ENCODE data around the gene RBPJ. TPM values are rescaled to one million over a fixed set of nuclear protein-coding genes. Genes with fewer than 3 reads are reported as not detected.

RBPJ gene
- total and polyA plus RNA-seq, 5 donors from 2014 or later, result 68.5 to 120 (median 88.4) TPM

DNA sequence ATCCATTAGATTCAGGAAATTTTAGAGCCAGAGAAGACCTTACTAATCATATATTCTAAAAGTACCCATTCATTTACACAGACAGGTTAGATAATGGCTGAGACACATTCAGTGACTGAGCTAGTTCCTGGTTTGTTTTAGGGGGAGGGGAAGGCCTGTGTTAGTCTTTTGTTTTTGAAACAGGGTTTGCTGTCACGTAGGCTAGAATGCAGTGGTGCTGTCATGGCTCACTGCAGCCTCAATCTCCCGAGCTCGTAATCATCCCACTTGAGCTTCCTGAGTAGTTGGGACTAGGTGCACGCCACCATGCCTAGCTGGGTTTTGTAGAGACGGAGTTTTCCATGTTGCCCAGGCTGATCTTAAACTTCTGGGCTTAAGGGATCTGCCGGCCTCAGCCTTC is 10.1 kb downstream of the RBPJ start:
- ATAC-seq (ENCODE audit: low read depth in 2 of 2) (no peak), DNase-seq (no peak)
- Histone ChIP-seq H3K36me3 (ENCODE audit: control insufficient read depth, insufficient read depth, low read length) (no peaks in the 10 kb centered on the region), H3K27ac (ENCODE audit: insufficient read depth, low read length, poor library complexity, severe bottlenecking) (no peak overlapping the region), H3K4me1 (ENCODE audit: control insufficient read depth, insufficient read depth, low read length, poor library complexity, severe bottlenecking) (peaks cover 11% of the 10 kb centered on the region), H3K4me3 (ENCODE audit: low read depth, low read length) (peak overlapping the region; percentile 61), H3K27me3 (ENCODE audit: control insufficient read depth, insufficient read depth, low read length) (no peaks in the 10 kb centered on the region), H3K9me3 (ENCODE audit: control insufficient read depth in 2 of 2, low read length in 2 of 2) (no peaks in the 10 kb centered on the region)
- Mint-ChIP-seq H3K36me3 (peaks cover 1% of the 10 kb centered on the region), H3K27ac (no peak overlapping the region), H3K9me3 (no peaks in the 10 kb centered on the region), H3K27me3 (no peaks in the 10 kb centered on the region), H3K4me1 (peaks cover 26 to 51% (median 41%) of the 10 kb centered on the region in 4 donors), H3K4me3 (no peak overlapping the region)

- Histone ChIP-seq H3K9me3 (ENCODE audit: control insufficient read depth in 2 of 2, low read length in 2 of 2) (no peaks in the 10 kb centered on the region), H3K4me3 (ENCODE audit: low read depth, low read length) (no peak overlapping the region), H3K27me3 (ENCODE audit: control insufficient read depth, insufficient read depth, low read length) (no peaks in the 10 kb centered on the region), H3K4me1 (ENCODE audit: control insufficient read depth, insufficient read depth, low read length, poor library complexity, severe bottlenecking) (peaks cover 10% of the 10 kb centered on the region), H3K36me3 (ENCODE audit: control insufficient read depth, insufficient read depth, low read length) (no peaks in the 10 kb centered on the region), H3K27ac (ENCODE audit: insufficient read depth, low read length, poor library complexity, severe bottlenecking) (no peak overlapping the region)
- ATAC-seq (ENCODE audit: low read depth in 2 of 2) (no peak), DNase-seq (no peak)
- no peak overlapping the region for H3K27ac Mint-ChIP-seq
- no peak overlapping the region for H3K4me3 Mint-ChIP-seq
- H3K36me3 Mint-ChIP-seq, result peaks cover 4% of the 10 kb centered on the region
- H3K9me3 Mint-ChIP-seq, result no peaks in the 10 kb centered on the region
- H3K27me3 Mint-ChIP-seq, result no peaks in the 10 kb centered on the region
- peaks cover 32 to 56% (median 46%) of the 10 kb centered on the region in 4 donors for H3K4me1 Mint-ChIP-seq
Measured at GRCh38 chr4:26331380-26331950, 10.7 kb downstream of the RBPJ start.

GRCh38 chr4:26334366-26334765 is 13.6 kb downstream of the RBPJ start:
- Histone ChIP-seq H3K27me3 (ENCODE audit: control insufficient read depth, insufficient read depth, low read length) (no peaks in the 10 kb centered on the region), H3K36me3 (ENCODE audit: control insufficient read depth, insufficient read depth, low read length) (no peaks in the 10 kb centered on the region), H3K4me3 (ENCODE audit: low read depth, low read length) (no peak overlapping the region), H3K4me1 (ENCODE audit: control insufficient read depth, insufficient read depth, low read length, poor library complexity, severe bottlenecking) (peaks cover 12% of the 10 kb centered on the region), H3K27ac (ENCODE audit: insufficient read depth, low read length, poor library complexity, severe bottlenecking) (no peak overlapping the region), H3K9me3 (ENCODE audit: control insufficient read depth in 2 of 2, low read length in 2 of 2) (no peaks in the 10 kb centered on the region)
- Mint-ChIP-seq H3K9me3 (no peaks in the 10 kb centered on the region), H3K27ac (peak overlapping the region in 1 of 3 donors; percentile 35), H3K36me3 (peaks cover 8% of the 10 kb centered on the region), H3K4me3 (peak overlapping the region in 1 of 4 donors; percentile 6), H3K27me3 (no peaks in the 10 kb centered on the region), H3K4me1 (peaks cover 25 to 56% (median 46%) of the 10 kb centered on the region in 4 donors)
- no peak for DNase-seq
- ATAC-seq (ENCODE audit: low read depth in 2 of 2), result no peak

DNA sequence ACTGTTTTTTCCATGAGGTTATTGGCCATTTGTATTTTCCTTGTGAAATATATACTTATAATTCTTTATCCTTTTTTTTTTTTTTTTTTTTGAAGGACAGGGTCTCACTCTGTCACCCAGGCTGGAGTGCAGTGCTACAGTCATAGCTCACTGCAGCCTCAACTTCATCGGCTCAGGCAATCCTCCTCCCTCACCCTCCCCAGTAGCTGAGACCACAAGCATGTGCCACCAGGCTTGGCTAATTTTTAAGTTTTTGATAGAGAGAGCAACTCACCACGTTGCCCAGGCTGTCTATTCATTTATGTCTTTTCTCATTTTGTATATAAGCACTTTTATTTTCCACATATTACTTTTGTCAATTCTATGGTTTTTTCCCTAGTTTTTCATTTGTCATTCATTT is 16.8 kb downstream of the RBPJ start:
- H3K4me1 ChIP-seq (ENCODE audit: control insufficient read depth, insufficient read depth, low read length, poor library complexity, severe bottlenecking), result peaks cover 12% of the 10 kb centered on the region
- H3K9me3 ChIP-seq (ENCODE audit: control insufficient read depth in 2 of 2, low read length in 2 of 2), result no peaks in the 10 kb centered on the region
- H3K27me3 Mint-ChIP-seq, result no peaks in the 10 kb centered on the region
- no peak overlapping the region for H3K4me3 Mint-ChIP-seq
- no peaks in the 10 kb centered on the region for H3K9me3 Mint-ChIP-seq
- no peak overlapping the region for H3K27ac ChIP-seq (ENCODE audit: insufficient read depth, low read length, poor library complexity, severe bottlenecking)
- H3K27me3 ChIP-seq (ENCODE audit: control insufficient read depth, insufficient read depth, low read length), result no peaks in the 10 kb centered on the region
- peaks cover 8% of the 10 kb centered on the region for H3K36me3 Mint-ChIP-seq
- DNase-seq, result no peak
- H3K4me1 Mint-ChIP-seq, result peaks cover 28 to 64% (median 51%) of the 10 kb centered on the region in 4 donors
- no peak for ATAC-seq (ENCODE audit: low read depth in 2 of 2)
- no peak overlapping the region for H3K4me3 ChIP-seq (ENCODE audit: low read depth, low read length)
- peak overlapping the region in 2 of 3 donors; percentile 56 to 71 for H3K27ac Mint-ChIP-seq
- no peaks in the 10 kb centered on the region for H3K36me3 ChIP-seq (ENCODE audit: control insufficient read depth, insufficient read depth, low read length)

DNA sequence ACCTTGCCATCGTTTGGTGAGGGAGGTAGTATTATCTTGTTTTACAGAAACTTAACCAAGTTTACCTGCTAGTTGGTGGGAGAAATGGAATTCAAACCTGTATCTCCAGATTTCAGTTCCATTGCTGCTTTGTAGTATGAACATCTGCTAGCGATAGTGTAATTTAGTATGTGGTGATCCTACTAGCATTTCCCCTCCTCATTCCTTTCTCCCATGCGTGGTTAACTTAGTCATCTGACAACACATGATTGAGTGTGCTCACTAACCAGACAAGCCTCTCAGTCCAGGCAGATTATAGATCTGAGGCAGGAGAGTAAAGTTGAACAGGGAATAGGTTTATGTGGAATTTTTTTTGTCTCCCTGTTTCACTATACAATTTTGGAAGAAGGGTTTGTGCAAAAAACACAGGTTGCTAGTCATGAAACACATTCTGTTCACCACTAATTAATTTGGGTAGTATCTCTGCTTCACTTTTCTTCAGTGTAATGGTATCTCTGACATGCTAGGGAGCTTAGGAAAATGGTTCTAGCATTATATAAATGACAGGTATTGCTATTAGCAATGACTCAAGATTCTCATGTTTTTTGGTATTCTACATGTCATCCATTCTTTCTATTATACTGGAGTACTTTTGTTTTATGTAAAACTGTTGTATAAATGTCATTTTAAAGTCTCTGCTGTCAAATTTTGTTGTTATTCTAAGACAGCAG is 21.7 kb downstream of the RBPJ start:
- Histone ChIP-seq H3K27ac (ENCODE audit: insufficient read depth, low read length, poor library complexity, severe bottlenecking) (no peak overlapping the region), H3K4me3 (ENCODE audit: low read depth, low read length) (no peak overlapping the region), H3K4me1 (ENCODE audit: control insufficient read depth, insufficient read depth, low read length, poor library complexity, severe bottlenecking) (peaks cover 7% of the 10 kb centered on the region), H3K9me3 (ENCODE audit: control insufficient read depth in 2 of 2, low read length in 2 of 2) (no peaks in the 10 kb centered on the region), H3K36me3 (ENCODE audit: control insufficient read depth, insufficient read depth, low read length) (no peaks in the 10 kb centered on the region), H3K27me3 (ENCODE audit: control insufficient read depth, insufficient read depth, low read length) (no peaks in the 10 kb centered on the region)
- Mint-ChIP-seq H3K4me3 (peak overlapping the region in 1 of 4 donors; percentile 9), H3K27me3 (no peaks in the 10 kb centered on the region), H3K27ac (no peak overlapping the region), H3K36me3 (peaks cover 9% of the 10 kb centered on the region), H3K4me1 (peaks cover 35 to 64% (median 54%) of the 10 kb centered on the region in 4 donors), H3K9me3 (no peaks in the 10 kb centered on the region)
- no peak for DNase-seq
- ATAC-seq (ENCODE audit: low read depth in 2 of 2), result no peak

DNA sequence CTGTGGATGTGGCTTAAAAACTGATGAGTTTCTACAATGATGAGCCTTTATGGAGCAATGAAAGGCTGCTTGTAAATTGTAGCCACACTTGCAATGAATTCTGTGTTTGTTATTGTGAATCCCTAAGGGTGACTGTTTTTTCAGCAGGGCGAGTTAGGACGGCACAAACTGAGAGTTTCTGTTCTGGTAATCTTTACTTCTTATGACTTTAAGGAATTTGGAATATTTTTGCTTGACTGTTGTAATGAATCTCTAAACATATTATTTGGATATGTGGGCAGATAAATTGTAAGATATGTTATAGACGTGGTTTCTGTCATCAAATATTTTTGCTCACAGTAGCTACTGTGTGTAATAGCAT is 22.2 kb downstream of the RBPJ start:
- Mint-ChIP-seq H3K36me3 (peaks cover 6% of the 10 kb centered on the region), H3K4me3 (peak overlapping the region in 1 of 4 donors; percentile 9), H3K4me1 (peaks cover 37 to 62% (median 52%) of the 10 kb centered on the region in 4 donors), H3K27me3 (no peaks in the 10 kb centered on the region), H3K9me3 (no peaks in the 10 kb centered on the region), H3K27ac (no peak overlapping the region)
- Histone ChIP-seq H3K27ac (ENCODE audit: insufficient read depth, low read length, poor library complexity, severe bottlenecking) (no peak overlapping the region), H3K27me3 (ENCODE audit: control insufficient read depth, insufficient read depth, low read length) (no peaks in the 10 kb centered on the region), H3K4me1 (ENCODE audit: control insufficient read depth, insufficient read depth, low read length, poor library complexity, severe bottlenecking) (peaks cover 5% of the 10 kb centered on the region), H3K4me3 (ENCODE audit: low read depth, low read length) (no peak overlapping the region), H3K36me3 (ENCODE audit: control insufficient read depth, insufficient read depth, low read length) (no peaks in the 10 kb centered on the region), H3K9me3 (ENCODE audit: control insufficient read depth in 2 of 2, low read length in 2 of 2) (no peaks in the 10 kb centered on the region)
- ATAC-seq (ENCODE audit: low read depth in 2 of 2) (no peak), DNase-seq (no peak)

DNA sequence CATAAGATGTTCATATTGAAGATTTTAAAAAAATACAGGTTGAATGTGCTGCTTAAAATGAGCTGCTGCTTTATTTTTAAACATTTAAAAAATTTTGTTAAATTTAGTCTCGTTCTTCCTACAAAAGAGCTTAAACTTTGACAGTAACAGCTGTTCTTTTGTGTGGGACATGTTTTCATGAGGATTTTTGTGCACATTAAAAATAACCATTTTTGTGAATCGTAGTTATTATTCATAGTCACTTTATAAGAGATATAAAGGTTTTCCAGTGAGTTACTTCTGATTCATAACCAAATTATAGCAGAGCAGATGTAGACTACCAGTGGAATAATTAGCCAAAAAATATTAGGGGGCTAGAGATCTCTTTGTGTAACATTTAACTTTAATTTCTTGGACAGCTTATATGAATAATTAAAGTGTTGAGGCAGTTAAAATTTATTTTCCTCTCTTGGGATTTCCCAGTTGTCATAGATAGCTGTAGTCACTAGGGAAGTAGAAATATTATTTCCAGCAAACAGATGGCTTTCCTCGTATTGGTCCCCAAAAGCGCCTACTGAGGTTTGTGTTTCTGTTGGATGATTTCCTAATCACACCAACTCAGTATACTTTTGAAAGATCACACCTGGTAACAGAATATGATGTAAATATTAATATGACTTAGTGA is 24.2 kb downstream of the RBPJ start:
- Histone ChIP-seq H3K36me3 (ENCODE audit: control insufficient read depth, insufficient read depth, low read length) (no peaks in the 10 kb centered on the region), H3K9me3 (ENCODE audit: control insufficient read depth in 2 of 2, low read length in 2 of 2) (no peaks in the 10 kb centered on the region), H3K4me1 (ENCODE audit: control insufficient read depth, insufficient read depth, low read length, poor library complexity, severe bottlenecking) (peaks cover 5% of the 10 kb centered on the region), H3K27ac (ENCODE audit: insufficient read depth, low read length, poor library complexity, severe bottlenecking) (peak overlapping the region; percentile 44), H3K4me3 (ENCODE audit: low read depth, low read length) (peak overlapping the region; percentile 37), H3K27me3 (ENCODE audit: control insufficient read depth, insufficient read depth, low read length) (no peaks in the 10 kb centered on the region)
- Mint-ChIP-seq H3K9me3 (no peaks in the 10 kb centered on the region), H3K4me3 (no peak overlapping the region), H3K27ac (peak overlapping the region in 1 of 3 donors; percentile 9), H3K27me3 (no peaks in the 10 kb centered on the region), H3K36me3 (peaks cover 6% of the 10 kb centered on the region), H3K4me1 (peaks cover 46 to 75% (median 61%) of the 10 kb centered on the region in 4 donors)
- no peak for ATAC-seq (ENCODE audit: low read depth in 2 of 2)
- no peak for DNase-seq
